Astrocyte of the spinal cord (primary cell): ENCODE measurements around the gene OPN3.

Experiments used
- DNase-seq: peaks from one replicate; pipeline ENCODE4 v3.0.0; 2011; ENCODE audit warnings: low read depth, low spot score
- H3K4me3 ChIP-seq: 2 replicates; pipeline ENCODE4 v1.5.1; 2011; ENCODE audit warnings: low read depth, mild to moderate bottlenecking, low read length, moderate library complexity
- CTCF ChIP-seq: IDR thresholded peaks from 2 replicates; pipeline ENCODE4 v1.5.1; 2012; ENCODE audit warnings: low read depth, mild to moderate bottlenecking, low read length, inconsistent platforms
- in situ Hi-C: cut with HindIII; loops from 2 replicates; pipeline ENCODE4 v1.10.0; 2017; ENCODE audit warnings: low sequenced_read_pairs

The OPN3 gene

GRCh38 chr1:241614144-241614543, 26.0 kb downstream of the OPN3 start:
- no peak for TF ChIP-seq CTCF
- no peak overlapping the region for H3K4me3 ChIP-seq
- in situ Hi-C loops = no loop called here
- DNase-seq = peak; percentile 64

DNA sequence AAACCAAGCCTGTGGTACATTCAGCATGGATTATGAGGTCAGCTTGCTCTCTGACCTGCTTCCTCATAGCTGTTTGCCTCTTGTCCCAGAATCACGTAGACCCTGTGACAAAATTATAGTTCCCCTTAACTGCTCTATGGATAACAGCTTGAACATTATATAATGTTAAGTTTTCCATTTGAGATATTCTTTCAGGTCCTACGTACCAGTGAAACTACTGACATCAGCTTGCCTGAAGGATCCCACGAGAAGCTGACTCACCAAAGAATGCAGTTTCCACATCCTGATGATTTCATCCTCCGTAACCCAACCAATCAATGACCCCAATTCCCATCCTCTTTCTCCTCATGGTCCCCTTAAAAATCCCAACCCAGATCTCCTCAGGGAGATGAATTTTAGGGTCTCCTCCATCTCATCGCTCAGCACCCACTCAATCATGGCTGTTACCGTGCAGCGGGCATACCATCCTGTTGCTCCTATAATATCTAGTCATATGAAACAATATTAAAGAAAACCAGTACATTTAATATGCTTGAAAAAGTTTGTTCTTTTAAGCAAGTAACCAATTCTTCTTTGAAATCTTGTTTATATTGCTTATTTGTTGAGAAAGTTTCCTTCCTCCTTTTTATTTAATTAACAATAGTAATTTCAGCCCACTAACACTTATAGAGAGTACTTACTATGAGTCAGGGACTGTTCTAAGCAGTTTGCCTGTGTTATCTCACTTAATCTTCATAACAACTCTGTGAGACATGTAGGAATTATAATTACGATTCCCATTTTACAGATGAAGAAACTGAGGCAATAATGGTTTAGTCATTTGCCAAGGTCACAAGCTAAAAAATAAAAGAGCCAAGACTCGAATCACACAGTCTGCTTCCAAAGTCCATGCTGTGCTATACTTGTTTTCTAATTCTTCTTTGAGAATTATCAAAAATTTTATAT, 27.4 kb downstream of the OPN3 start:
- no peak overlapping the region for H3K4me3 ChIP-seq
- no peak for TF ChIP-seq CTCF
- DNase-seq = peak; percentile 89
- in situ Hi-C loops = no loop called here

DNA sequence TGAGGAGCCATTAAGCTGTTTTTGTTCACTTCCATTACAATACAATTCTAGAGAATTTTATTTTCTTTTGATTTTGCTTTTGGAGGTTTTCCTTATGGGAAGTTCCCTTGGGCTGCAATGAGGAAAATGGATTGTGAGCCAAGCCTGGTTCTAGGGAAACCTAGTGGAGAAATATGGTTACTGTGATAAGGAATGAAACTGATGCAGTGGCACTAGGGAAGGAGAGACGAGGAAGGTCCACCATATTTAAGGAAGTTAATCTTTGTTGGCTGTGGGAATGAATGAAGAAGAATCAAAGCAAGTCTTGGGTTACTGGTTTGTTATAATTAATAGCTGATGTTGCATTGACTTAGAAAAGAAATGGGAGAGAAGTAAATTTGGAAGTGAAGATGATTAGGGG, 28.4 kb downstream of the OPN3 start:
- no peak for DNase-seq
- in situ Hi-C loops = no loop called here

DNA sequence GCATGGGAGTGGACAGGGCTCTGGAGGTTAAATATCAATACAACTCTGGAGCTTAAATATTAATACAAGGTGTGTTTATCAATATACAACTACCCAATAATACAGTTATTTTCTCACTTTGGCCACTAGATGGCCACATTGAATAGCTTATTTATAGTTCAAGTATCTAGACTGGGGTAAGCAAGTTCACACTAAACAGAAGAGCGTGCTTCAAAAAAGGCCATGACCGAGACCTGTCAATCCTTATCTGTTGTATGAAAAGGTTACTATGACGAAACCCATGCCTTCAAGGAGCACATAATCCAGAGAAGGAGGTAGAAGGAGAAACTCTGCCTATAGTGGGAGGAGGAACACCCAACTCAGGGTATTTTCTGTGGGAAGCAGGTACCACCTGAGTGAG, 29.1 kb downstream of the OPN3 start:
- peak; percentile 46 for TF ChIP-seq CTCF
- in situ Hi-C loops = no loop called here
- DNase-seq = peak; percentile 80
- no peak overlapping the region for H3K4me3 ChIP-seq

More for the DNA sequence above, 28.4 kb downstream of the OPN3 start:
- no peak for TF ChIP-seq CTCF
- H3K4me3 ChIP-seq = no peak overlapping the region

DNA sequence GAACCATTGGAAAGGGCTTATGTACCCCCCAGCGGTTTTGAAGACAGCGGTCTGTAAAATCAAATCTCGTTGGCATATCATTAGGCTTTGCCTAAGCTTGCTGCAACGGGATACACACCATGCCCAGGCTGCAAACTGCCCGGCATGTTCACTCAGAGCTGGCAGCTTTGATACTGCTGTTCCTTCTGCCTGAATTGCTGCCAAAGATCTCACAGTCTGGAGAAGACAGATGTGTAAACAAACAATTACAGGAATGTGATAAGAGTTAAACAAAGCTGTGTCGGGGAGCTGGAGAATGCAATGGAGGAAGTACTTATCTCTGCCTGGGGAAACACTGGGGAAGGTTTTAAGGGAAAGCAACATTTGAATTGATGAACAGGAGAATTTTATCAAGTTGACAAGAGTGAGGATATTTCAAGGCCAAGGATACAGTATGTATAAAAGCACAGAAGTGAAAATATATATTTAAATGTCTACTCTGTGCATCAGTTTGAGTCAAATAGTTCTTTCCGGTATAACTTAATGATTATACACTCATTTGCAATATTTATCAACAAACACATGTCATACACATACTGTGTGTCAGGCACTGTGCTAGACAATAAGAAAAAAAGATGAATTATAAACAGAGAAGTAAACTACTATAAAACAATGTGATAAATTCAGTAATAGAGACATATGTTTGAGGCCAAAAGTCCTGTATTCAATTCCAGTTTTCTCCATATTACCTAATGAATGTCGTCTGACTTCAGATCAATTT, 29.9 kb downstream of the OPN3 start:
- in situ Hi-C loops = no loop called here
- TF ChIP-seq CTCF = no peak
- H3K4me3 ChIP-seq = no peak overlapping the region
- DNase-seq = no peak

DNA sequence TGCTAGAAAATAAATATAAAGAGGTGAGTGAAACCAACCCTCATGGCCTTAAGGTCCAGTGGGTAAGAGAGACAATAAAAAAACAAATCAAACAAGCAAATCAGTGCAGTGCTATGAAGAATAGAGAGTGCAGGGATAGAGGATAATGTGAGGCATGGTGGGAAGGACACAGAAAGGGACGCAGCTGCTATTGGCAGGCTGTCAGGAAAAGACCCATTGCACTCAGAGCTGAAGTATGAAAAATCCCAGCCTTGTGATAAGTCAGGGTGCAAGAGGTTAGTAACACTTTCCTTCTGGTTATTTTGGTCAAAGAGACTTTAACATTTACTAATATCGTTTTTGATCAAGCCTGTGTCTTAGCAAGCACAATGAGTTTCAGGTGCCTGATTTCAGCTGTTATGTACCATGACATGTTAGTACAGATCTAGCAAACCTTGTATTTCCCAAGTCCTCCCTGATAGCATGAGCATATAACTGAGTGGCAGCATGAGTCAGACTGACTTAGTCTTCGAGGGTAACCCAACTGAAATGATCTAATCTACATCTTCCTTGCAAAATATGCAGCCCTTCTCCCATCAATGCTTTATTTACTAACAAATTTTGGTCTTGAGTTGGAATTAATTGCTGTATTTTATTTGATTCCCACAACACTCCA, 31.7 kb downstream of the OPN3 start:
- TF ChIP-seq CTCF = no peak
- in situ Hi-C loops = no loop called here
- peak; percentile 54 for DNase-seq
- H3K4me3 ChIP-seq = no peak overlapping the region
